HG03520 (cell line): Measurements from ENCODE around the gene PTP4A2.

Experiments
- ATAC-seq: cut with Tn5 transposase; IDR thresholded peaks from one replicate; pipeline ENCODE4 v1.9.1; 2021; ENCODE audit warnings: mild to moderate bottlenecking, moderate library complexity; ENCODE audit not compliant: unreplicated experiment

PTP4A2 gene

GRCh38 chr1:31865728-31866449, 72.3 kb downstream of the PTP4A2 start:
- ATAC-seq, result no peak

DNA sequence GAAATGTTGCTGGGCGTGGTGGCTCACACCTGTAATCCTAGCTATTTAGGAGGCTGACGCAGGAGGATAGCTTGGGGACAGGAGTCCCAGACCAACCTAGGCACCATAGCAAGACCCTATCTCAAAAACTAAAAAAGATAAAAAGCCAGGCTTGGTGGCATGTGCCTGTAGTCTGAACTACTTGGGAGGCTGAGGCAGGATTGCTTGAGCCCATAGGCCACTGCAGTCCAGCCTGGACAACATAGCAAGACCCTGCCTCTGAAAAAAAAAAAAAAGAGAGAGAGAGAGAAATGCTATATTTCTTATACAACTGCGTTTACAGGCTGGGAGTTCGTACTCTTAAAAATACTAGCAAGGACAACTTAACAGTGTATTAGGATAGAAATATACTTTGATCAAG, 76.1 kb downstream of the PTP4A2 start:
- ATAC-seq, result no peak

- no peak for ATAC-seq
Observed at GRCh38 chr1:31861346-31861745, 76.8 kb downstream of the PTP4A2 start.

DNA sequence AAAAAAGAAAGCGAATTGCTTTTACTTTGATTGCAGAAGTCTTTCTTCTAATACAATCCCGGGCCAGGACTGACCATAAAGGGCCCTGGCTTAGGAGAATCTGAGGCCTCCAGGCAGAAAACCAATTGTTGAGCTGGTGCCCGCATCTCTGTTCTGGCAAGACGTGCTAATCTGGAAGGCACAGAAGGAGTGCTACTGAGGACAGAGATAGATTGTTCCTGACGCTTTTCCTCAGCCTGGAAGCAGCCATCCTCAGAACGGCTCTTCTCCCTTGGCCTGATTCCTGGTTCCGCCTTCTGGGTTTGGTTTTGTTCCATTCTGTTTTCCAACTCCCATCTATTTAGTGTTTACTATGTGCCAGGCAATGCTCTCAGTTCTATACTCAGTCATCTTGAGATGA, 77.6 kb downstream of the PTP4A2 start:
- ATAC-seq, result no peak

DNA sequence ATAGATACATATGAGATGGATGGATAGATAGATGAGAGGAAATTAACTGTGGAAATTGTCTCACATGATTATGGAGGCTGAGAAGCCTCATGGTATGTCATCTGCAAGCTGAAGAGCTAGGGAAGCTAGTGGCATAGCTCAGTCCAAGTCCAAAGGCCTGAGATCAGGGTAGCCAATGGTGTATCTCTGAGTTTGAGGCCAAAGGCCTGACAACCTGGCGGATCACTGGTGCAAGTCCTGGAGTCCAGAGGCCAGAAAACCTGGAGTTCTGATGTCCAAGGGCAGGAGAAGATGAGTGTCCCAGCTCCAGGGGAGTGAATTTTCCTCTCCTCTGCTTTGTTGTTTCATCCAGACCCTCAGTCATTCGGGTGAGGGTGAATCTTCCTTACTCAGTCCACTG, 78.4 kb downstream of the PTP4A2 start:
- no peak for ATAC-seq

DNA sequence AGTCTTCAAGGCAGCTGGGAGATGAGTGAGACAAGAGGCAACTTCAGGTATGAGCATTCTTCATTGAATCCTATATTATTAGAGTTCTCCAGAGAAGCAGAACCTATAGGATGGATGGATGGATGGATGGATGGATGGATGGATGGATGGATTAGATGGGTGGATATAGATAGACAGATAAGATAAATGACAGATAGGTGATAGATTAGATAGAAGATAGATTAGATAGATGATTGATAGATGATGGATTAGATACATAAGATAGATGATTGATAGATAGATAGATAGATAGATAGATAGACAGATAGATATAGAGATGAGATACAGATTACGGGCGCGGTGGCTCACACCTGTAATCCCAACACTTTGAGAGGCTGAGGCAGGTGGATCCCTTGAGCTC, 79.1 kb downstream of the PTP4A2 start:
- ATAC-seq, result no peak

DNA sequence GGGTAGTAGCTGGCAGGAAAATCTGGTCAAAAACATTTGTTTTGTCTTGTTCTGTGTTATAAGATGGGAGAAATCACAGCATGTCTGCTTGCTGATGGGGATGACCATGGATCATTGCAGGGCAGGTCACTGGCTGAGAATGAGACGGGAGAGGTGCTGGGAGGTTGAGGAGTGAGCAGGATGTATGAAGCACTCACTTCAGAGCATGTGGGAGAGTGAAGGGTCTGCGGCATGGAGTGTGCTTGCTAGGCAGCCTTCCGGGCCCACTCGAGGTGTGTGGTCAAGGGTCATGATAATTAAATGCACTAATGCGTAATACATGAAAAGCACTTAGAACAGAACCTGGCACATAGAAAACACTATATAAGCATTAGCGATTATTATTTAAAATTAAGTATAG, 80.3 kb downstream of the PTP4A2 start:
- no peak for ATAC-seq
